HG03039 (cell line): ENCODE data around the gene TMEM79.
"Not testable (repeated sequence)": the region's sequence is repeated elsewhere in the genome, so short reads cannot be mapped to it uniquely, and the experiment has no call there.

Source experiments
- ATAC-seq: cut with Tn5 transposase; IDR thresholded peaks from one replicate; pipeline ENCODE4 v1.9.1; 2021; ENCODE audit warnings: mild to moderate bottlenecking, moderate library complexity; ENCODE audit not compliant: unreplicated experiment

TMEM79 gene

DNA sequence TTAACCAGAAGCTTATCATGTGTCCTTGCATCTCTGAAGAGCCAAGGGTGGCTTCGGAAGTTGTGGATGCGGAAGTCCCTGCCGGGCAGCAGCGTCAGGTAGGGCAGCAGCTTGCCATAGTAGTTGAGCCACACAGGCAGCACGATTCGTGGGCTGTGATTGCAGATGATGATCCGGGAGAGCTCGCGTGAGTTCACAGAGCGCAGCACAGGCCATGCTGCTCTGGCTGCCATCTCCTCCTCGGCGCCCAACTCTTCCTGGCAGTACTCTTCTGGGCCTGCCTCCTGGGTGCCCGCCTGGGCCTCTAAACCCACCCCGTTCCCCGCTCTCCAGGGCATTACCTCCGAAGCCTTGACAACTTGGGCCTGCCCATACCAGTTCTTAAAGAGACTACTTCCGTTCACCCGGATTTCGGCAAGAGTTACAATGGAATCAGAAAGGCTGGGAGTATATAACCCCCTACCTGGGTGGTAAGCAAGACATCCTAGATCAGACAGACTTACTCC, 14.8 kb downstream of the TMEM79 start, which contains the start of gene VHLL:
TSS of gene VHLL (minus strand) at position 456 of the 506 bp plus-strand sequence. CDS start at position 338, 118 bp downstream.
- ATAC-seq = no peak

GRCh38 chr1:156303241-156303640, 19.1 kb downstream of the TMEM79 start:
- ATAC-seq = no peak

GRCh38 chr1:156305215-156305614, 21.1 kb downstream of the TMEM79 start:
- ATAC-seq = no peak

- ATAC-seq = no peak
Observed at GRCh38 chr1:156308078-156308477, 24.0 kb downstream of the TMEM79 start.

DNA sequence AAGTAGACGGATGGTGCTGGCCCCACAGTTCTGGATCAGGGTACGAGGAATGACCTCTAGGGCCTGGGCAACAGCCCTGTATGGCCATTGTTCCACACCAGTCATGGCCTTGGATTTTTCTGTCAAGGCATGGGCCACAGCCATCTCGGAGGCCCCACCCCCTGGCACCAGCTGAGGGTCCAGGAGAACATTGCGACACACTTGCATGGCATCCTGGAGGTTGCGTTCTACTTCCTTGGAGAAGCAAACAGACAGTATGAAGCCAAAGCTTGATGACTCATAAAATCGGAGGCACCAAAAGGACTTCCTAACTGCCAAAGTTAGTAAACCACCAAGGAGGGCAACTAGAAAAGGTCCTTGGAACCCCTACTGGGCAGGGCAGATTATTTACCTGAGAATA, 26.8 kb downstream of the TMEM79 start:
- no peak for ATAC-seq

GRCh38 chr1:156316909-156317308, 32.8 kb downstream of the TMEM79 start:
- no peak for ATAC-seq

DNA sequence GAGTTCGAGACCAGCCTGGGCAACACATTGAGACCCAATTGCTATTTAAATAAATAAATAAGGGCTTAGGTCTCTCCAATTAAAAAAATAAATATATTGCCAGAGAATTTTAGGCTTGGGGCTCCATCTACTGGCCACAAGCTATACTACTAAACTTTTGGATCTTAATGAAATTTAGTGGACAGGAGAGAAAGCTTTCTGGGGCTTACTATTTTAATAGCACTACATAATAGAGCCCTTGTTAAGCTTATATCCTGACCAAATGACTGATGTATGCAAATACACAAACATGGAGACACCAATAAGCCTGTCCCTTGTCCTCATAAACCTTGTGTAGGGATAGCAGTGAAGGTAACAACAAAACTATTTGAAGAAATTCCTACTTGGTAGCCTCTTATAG, 35.5 kb downstream of the TMEM79 start:
- no peak for ATAC-seq

GRCh38 chr1:156320560-156320959, 36.4 kb downstream of the TMEM79 start:
- ATAC-seq = no peak

- ATAC-seq = not testable (repeated sequence)
Observed at GRCh38 chr1:156323179-156323578, 39.1 kb downstream of the TMEM79 start.

DNA sequence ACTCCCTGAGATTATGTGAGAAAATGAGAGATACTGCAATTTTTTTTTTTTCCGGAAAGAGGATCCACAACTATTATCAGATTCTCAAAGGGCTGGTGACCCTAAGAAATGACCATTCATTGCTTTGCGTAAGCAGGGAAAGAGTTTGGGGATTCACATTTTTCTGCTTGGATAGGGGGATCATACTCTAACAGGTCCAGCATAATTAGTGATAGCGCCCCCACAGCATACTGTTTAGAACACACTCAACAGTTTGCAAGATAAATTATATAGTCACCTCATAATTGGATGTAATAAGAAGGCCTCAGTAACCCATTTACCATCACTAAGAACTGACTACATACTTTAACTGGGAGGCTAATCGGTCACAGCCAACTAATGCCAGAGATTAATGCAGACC, 52.1 kb downstream of the TMEM79 start:
- ATAC-seq = no peak

- ATAC-seq = no peak
Observed at GRCh38 chr1:156337052-156337887, 53.1 kb downstream of the TMEM79 start.

GRCh38 chr1:156337888-156338179, 53.7 kb downstream of the TMEM79 start:
- peak; percentile 3 for ATAC-seq

- ATAC-seq = peak; percentile 86
Observed at GRCh38 chr1:156338180-156338976, 54.3 kb downstream of the TMEM79 start, which contains the start of the genes CCT3 and TSACC. Gene CCT3, minus strand, starts transcription at chr1:156338292. Its CDS starts 108 bp downstream, at chr1:156338184. Gene TSACC, plus strand, starts transcription at chr1:156338526. Its CDS starts 1,232 bp downstream, at chr1:156339758.
